Measurements from ENCODE around the gene ARL6IP5. TPM values are rescaled to one million over a fixed set of nuclear protein-coding genes. Genes with fewer than 3 reads are reported as not detected.

The ARL6IP5 gene
- total RNA-seq, 1 experiment from 2014 or later = 16.9 TPM

- peak within 1 kb of the TSS; percentile 90 for H3K9ac ChIP-seq (ENCODE audit: extremely low read depth, insufficient read length, low read length)
- no peak within 1 kb of the TSS for H2AK5ac ChIP-seq (ENCODE audit: insufficient read length, low read length)
- H3K4me2 ChIP-seq (ENCODE audit: insufficient read depth, insufficient read length, low read length) = peak within 1 kb of the TSS; percentile 95
- H2BK20ac ChIP-seq (ENCODE audit: low read depth, low read length, poor library complexity, severe bottlenecking) = no peak within 1 kb of the TSS
- no peak within 1 kb of the TSS for H4K8ac ChIP-seq (replicated peaks; ENCODE audit: insufficient read length, low read depth, low read length)
- peaks cover 5% of the 10 kb centered on the region; the same call in 1 of the 2 replicates for H3K79me2 ChIP-seq (ENCODE audit: insufficient read depth, low read length)
- Mint-ChIP-seq H3K36me3 (ENCODE audit: insufficient read depth in 1 of 3, low read depth in 3 of 3) (peaks cover 10 to 27% (median 27%) of the 10 kb centered on the region in 3 experiments; a peak in 6 of 7 replicates), H3K27ac (peak within 1 kb of the TSS; percentile 94 to 97 (median 95)), H3K4me3 (peak within 1 kb of the TSS; percentile 97), H3K9me3 (no peaks in the 10 kb centered on the region), H3K27me3 (ENCODE audit: low read depth) (no peaks in the 10 kb centered on the region; the same call in 1 of the 2 replicates), H3K4me1 (peaks cover 11% of the 10 kb centered on the region in 2 experiments)
- H3K79me1 ChIP-seq (ENCODE audit: insufficient read depth, low read depth, low read length, poor library complexity, severe bottlenecking) = peaks cover 4% of the 10 kb centered on the region
- DNase-seq = peak; percentile 98
- H3K56ac ChIP-seq (ENCODE audit: insufficient read length, low read depth, low read length) = no peak within 1 kb of the TSS
- no peak within 1 kb of the TSS for H2BK5ac ChIP-seq (ENCODE audit: insufficient read length, low read length)
- H2AFZ ChIP-seq (ENCODE audit: low read length) = peak within 1 kb of the TSS; percentile 26
- H3K9me3 ChIP-seq (ENCODE audit: control insufficient read depth, low read depth, low read length) = no peaks in the 10 kb centered on the region
- H3T11ph ChIP-seq (ENCODE audit: low read length) = no peak within 1 kb of the TSS
- H3K23ac ChIP-seq (ENCODE audit: insufficient read length, low read depth, low read length) = no peak within 1 kb of the TSS
- H3K23me2 ChIP-seq (ENCODE audit: insufficient read length, low read depth, low read length, poor library complexity, severe bottlenecking) = peaks cover 4% of the 10 kb centered on the region
- no CpG with 5 or more reads among the region's 45 CpGs for WGBS (ENCODE audit: extremely low coverage, insufficient read length, low lambda C conversion rate)
- H4K91ac ChIP-seq (ENCODE audit: insufficient read length, low read depth, low read length) = no peak within 1 kb of the TSS
- peak within 1 kb of the TSS; percentile 84 for H3K18ac ChIP-seq (ENCODE audit: insufficient read length, low read depth, low read length)
- peak within 1 kb of the TSS; percentile 9 for H3K27ac ChIP-seq (ENCODE audit: insufficient read length, low read depth, low read length)
- TF ChIP-seq CTCF (conservative IDR thresholded peaks at IDR 0.05) = no peak
- no peaks in the 10 kb centered on the region for H4K20me1 ChIP-seq (ENCODE audit: control insufficient read depth, insufficient read depth, insufficient read length)
- H3K14ac ChIP-seq (ENCODE audit: insufficient read depth, low read length) = peak within 1 kb of the TSS; percentile 74; the same call in 1 of the 2 replicates
- peaks cover 4% of the 10 kb centered on the region; the same call in 1 of the 2 replicates for H3K4me1 ChIP-seq (ENCODE audit: insufficient read depth, low read length)
- no peak within 1 kb of the TSS for H4K5ac ChIP-seq (ENCODE audit: insufficient read length, low read depth, low read length)
- no peak within 1 kb of the TSS for H2BK12ac ChIP-seq (ENCODE audit: insufficient read length, low read depth, low read length)
- H2BK120ac ChIP-seq (ENCODE audit: low read depth, low read length, poor library complexity, severe bottlenecking) = peak within 1 kb of the TSS; percentile 23
- no peaks in the 10 kb centered on the region for H3K27me3 ChIP-seq (ENCODE audit: insufficient read depth, low read length)
- no peak within 1 kb of the TSS for H2BK15ac ChIP-seq (ENCODE audit: low read depth, low read length)
- H3K4ac ChIP-seq (ENCODE audit: low read depth, low read length) = no peak within 1 kb of the TSS
These were observed 32.8 kb upstream of the ARL6IP5 start, which contains the start of gene TMF1 for GRCh38 chr3:69051756-69052471. TSS of gene TMF1 (minus strand) at chr3:69052333. CDS start at chr3:69052086, 247 bp downstream.

All from H9 (cell line).